GM13977 (cell line): ENCODE results near the gene SNRNP48.

ENCODE experiments used
- DNase-seq: peaks from one replicate; pipeline ENCODE4 v3.0.0; 2012; ENCODE audit warnings: low spot score
- in situ Hi-C: fragments of 300-500 bp; cut with MboI; formaldehyde crosslinking; loops from one replicate; pipeline ENCODE4 v1.12.0; 2022; ENCODE audit warnings: low sequenced_read_pairs, low pct_unique_long_range_greater_than_20kb, mixed read lengths, inconsistent platforms; ENCODE audit not compliant: unreplicated experiment
- TF ChIP-seq, protein P1 (sequence below): IDR thresholded peaks from 2 replicates; pipeline ENCODE4 v1.5.1; 2012; ENCODE audit warnings: mild to moderate bottlenecking, control low read depth; ENCODE audit not compliant: insufficient read depth; ENCODE audit errors: extremely low read depth, missing control alignments

Gene SNRNP48, protein sequence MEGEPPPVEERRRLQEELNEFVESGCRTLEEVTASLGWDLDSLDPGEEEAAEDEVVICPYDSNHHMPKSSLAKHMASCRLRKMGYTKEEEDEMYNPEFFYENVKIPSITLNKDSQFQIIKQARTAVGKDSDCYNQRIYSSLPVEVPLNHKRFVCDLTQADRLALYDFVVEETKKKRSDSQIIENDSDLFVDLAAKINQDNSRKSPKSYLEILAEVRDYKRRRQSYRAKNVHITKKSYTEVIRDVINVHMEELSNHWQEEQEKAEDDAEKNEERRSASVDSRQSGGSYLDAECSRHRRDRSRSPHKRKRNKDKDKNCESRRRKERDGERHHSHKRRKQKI

DNA sequence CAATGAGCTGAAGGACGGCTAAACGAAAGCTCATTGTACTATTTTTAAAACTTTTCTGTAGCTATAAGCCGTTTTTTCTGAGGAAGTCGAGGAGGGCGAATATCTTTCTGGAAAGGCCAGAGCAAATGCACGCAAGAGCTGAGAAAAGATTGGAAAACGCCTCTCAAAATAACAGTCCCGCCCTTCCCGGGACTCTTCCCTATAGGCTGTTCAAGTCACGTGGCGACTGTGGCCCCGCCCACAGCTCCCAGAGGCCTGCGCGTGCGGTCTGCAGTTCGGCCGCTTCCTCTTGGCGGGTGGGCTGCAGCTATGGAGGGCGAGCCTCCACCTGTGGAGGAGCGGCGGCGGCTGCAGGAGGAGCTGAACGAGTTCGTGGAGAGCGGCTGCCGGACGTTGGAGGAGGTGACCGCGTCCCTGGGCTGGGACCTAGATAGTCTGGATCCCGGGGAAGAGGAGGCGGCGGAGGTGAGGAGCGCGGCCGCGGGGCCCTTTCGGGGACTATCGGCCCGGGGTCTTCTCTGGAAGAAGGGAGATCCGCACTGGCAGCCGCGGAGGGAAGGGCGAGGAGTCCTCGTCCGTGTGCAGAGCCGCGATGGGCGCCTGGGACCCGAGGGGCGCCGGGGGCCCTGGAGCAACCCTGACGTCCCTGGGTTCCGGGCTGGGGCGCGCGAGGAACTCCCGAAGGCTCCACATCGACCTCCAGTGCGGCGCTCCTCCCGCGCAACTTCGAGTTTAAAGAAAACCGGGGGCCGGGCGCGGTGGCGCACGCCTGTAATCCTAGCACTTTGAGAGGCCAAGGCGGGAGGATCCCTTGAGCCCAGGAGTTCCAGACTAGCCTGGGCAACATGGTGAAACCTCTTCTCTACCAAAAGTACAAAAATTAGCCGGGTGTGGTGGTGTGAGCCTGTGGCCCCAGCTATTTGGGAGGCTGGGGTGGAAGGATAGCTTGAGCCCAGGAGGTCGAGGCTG lies at the start of gene SNRNP48:
SNRNP48 (plus strand) TSS at position 250 of the 969 bp plus-strand sequence; CDS start at position 310, 60 bp downstream.
- TF ChIP-seq, protein P1, sequence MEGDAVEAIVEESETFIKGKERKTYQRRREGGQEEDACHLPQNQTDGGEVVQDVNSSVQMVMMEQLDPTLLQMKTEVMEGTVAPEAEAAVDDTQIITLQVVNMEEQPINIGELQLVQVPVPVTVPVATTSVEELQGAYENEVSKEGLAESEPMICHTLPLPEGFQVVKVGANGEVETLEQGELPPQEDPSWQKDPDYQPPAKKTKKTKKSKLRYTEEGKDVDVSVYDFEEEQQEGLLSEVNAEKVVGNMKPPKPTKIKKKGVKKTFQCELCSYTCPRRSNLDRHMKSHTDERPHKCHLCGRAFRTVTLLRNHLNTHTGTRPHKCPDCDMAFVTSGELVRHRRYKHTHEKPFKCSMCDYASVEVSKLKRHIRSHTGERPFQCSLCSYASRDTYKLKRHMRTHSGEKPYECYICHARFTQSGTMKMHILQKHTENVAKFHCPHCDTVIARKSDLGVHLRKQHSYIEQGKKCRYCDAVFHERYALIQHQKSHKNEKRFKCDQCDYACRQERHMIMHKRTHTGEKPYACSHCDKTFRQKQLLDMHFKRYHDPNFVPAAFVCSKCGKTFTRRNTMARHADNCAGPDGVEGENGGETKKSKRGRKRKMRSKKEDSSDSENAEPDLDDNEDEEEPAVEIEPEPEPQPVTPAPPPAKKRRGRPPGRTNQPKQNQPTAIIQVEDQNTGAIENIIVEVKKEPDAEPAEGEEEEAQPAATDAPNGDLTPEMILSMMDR: no peak
- peak; percentile 93 for DNase-seq
- in situ Hi-C loops: no loop called here

DNA sequence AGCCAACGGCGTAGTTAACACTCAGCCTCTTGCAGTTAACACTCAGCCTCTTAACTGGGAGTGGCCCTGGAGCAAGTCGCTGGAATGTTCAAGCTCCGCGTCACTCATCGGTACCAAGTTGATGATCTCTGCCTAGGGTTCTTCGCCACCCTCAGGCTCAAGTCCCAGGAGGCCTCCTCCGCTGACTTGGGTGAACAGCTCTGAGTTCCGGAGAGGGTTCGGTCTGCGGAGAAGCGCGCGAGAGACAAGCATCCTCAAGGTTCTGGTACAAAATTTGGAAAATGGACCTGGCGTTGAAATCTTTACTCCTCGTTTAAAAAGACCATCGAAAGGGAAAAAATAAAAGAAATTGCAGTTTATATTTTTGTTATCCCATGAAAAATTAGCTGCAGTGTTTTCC lies 49.4 kb upstream of the SNRNP48 start:
- DNase-seq: peak; percentile 30
- TF ChIP-seq, protein P1: no peak
- in situ Hi-C loops: no loop called here

DNA sequence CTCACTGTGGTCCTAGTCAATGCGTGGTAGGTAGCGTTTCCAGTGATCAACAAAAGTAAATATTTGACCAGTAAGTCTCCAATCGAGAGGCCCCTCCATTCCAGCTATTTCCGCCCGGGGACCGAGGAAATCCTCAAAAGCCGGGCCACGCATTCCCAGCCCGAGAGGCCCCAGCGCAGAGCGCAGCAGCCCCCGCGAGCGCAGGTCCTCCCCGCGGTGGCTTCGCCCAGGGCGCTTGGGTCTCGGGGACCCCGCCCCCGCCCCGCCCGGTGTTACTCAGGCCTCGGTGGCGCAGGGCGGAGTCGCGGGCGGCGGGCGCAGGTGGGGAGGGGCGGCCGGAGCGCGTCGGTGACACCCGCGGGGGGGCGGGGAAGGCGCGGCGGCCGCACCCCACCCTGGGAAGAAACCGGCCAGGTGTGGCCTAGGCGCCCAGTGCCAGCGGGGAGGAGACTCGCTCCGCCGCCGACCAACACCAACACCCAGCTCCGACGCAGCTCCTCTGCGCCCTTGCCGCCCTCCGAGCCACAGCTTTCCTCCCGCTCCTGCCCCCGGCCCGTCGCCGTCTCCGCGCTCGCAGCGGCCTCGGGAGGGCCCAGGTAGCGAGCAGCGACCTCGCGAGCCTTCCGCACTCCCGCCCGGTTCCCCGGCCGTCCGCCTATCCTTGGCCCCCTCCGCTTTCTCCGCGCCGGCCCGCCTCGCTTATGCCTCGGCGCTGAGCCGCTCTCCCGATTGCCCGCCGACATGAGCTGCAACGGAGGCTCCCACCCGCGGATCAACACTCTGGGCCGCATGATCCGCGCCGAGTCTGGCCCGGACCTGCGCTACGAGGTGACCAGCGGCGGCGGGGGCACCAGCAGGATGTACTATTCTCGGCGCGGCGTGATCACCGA lies 48.6 kb upstream of the SNRNP48 start, which contains the start of gene DSP:
DSP (plus strand) TSS at position 497 of the 890 bp plus-strand sequence; CDS start at position 742, 245 bp downstream.
- peak; percentile 62 for DNase-seq
- in situ Hi-C loops: no loop called here
- TF ChIP-seq, protein P1: no peak

DNA sequence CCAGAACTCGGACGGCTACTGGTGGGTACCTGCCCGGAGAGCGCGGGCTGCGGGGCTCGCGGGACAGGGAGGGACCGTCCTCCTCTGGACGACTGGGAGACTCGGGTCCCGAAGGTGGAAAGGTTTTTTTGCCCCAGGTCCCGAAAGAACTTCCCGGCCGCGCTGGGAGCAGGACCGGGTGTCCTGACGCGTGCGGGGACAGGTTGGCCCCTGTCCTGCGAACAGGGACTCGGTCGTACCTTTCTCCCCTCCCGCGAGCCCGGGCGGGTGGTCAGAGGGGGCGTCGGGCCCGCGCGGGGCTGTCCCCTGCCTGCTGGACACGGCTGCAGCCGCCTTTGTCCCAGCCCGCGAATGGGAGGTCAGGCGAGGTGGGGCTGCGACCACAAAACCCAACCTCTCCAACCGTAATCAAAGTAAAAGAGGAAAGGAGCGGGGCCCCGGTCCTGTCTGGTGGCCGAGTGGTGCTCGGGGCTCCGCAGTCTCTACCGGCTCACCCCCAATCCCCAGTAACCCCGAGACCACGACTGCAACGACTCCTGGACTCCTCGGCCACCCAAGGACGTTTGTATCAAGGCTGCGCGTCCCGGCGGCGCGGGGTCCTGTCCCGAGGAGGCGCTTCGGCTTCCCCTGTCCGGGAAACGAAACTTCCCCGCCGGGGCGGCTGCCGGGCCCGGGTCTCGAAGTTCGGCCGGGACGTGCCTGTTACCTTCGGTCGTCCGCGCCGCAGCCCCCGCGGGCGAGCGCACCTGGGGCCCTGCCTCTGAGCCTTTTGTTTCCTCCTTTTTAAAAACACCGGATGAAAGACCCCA lies 47.7 kb upstream of the SNRNP48 start:
- peak; percentile 38 for DNase-seq
- TF ChIP-seq, protein P1: no peak
- in situ Hi-C loops: no loop called here

DNA sequence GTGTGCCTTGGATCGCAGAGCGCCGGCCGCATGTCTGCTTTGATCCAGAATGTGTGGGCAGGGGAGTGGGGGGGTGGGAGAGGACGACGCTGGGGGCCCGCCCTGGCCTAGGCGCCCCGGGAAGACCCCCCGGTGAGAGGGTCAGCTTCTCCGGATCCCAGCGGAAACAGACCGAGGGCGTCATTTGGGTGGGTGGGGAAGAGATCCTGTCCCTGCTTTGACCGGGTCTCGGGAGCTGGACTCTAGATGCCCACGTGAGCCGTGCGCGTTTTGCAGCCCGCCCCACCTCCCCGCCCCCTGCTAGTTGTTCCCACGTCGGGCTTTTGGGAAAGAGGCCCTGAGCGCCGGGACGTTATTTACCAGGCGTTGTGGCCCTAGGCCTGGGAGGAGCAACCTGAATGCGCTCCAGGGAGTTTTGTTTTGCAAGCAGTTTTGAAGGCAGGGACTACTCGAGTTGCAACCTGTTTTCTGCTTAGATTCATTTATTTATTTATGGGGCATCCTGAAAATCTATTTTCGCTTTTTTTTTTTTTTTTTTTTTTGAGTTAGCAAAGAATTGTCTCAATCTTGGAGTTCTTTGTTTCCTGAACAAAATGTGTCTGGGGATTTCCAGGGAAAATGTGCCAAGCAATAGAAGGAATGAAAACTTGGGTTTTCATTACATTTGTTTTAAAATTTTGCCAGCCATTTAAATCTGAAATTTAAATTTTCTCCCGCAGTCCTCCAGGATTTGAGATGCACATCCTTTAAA lies 46.9 kb upstream of the SNRNP48 start:
- in situ Hi-C loops: no loop called here
- peak; percentile 26 for DNase-seq
- TF ChIP-seq, protein P1: no peak
